ENCODE measurements around the gene B4GALT2.

- no peak for TF ChIP-seq POLR2A (IDR thresholded peaks at IDR 0.05)
- TF ChIP-seq, protein P1, sequence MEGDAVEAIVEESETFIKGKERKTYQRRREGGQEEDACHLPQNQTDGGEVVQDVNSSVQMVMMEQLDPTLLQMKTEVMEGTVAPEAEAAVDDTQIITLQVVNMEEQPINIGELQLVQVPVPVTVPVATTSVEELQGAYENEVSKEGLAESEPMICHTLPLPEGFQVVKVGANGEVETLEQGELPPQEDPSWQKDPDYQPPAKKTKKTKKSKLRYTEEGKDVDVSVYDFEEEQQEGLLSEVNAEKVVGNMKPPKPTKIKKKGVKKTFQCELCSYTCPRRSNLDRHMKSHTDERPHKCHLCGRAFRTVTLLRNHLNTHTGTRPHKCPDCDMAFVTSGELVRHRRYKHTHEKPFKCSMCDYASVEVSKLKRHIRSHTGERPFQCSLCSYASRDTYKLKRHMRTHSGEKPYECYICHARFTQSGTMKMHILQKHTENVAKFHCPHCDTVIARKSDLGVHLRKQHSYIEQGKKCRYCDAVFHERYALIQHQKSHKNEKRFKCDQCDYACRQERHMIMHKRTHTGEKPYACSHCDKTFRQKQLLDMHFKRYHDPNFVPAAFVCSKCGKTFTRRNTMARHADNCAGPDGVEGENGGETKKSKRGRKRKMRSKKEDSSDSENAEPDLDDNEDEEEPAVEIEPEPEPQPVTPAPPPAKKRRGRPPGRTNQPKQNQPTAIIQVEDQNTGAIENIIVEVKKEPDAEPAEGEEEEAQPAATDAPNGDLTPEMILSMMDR (IDR thresholded peaks at IDR 0.05), result no peak
These were observed 35.5 kb downstream of the B4GALT2 start for GRCh38 chr1:44014365-44015104.
